ENCODE data around the gene VSIG1.

DNA sequence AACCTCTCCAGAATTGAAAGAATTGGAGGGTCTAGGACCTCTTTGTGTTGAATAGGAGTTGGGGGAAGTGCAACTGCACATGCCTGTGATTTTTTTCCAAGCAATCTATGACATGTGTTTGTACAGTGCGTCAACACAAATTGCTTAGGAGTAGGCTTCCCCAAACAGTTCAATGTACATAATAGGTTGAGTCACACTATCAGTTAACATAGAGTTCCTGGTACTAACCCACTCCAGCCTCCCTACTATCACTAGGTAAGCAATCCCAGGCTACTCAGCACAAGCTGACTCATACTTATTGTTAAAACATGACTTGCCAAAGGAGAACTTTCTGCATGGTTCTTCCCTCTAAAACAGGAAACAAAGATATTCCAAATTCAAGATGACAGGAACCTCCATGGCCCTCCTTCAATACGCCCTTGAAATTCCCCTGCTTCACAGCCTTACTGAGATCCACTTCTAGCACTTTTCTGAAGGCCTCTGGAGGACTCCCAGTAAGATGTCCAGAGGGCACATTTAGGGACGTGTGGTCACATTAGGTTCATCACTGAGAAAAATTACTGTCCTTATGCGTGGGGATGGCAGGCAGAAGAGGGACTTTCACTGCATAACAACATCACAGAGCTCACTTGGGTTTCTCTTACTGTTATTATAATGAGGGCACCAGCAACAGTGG is 8.4 kb upstream of the VSIG1 start:
- no peak for TF ChIP-seq POLR2A (IDR thresholded peaks at IDR 0.05)
- TF ChIP-seq, protein P1, sequence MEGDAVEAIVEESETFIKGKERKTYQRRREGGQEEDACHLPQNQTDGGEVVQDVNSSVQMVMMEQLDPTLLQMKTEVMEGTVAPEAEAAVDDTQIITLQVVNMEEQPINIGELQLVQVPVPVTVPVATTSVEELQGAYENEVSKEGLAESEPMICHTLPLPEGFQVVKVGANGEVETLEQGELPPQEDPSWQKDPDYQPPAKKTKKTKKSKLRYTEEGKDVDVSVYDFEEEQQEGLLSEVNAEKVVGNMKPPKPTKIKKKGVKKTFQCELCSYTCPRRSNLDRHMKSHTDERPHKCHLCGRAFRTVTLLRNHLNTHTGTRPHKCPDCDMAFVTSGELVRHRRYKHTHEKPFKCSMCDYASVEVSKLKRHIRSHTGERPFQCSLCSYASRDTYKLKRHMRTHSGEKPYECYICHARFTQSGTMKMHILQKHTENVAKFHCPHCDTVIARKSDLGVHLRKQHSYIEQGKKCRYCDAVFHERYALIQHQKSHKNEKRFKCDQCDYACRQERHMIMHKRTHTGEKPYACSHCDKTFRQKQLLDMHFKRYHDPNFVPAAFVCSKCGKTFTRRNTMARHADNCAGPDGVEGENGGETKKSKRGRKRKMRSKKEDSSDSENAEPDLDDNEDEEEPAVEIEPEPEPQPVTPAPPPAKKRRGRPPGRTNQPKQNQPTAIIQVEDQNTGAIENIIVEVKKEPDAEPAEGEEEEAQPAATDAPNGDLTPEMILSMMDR (IDR thresholded peaks at IDR 0.05), result no peak

Measured in stomach (tissue), 4 donors.